NCI-H345 (cell line): Measurements from ENCODE around the gene TRABD.

Source experiments
- DNase-seq: peaks from one replicate; lab custom pipeline; 2025; lab: John Stamatoyannopoulos, UW

TRABD gene

DNA sequence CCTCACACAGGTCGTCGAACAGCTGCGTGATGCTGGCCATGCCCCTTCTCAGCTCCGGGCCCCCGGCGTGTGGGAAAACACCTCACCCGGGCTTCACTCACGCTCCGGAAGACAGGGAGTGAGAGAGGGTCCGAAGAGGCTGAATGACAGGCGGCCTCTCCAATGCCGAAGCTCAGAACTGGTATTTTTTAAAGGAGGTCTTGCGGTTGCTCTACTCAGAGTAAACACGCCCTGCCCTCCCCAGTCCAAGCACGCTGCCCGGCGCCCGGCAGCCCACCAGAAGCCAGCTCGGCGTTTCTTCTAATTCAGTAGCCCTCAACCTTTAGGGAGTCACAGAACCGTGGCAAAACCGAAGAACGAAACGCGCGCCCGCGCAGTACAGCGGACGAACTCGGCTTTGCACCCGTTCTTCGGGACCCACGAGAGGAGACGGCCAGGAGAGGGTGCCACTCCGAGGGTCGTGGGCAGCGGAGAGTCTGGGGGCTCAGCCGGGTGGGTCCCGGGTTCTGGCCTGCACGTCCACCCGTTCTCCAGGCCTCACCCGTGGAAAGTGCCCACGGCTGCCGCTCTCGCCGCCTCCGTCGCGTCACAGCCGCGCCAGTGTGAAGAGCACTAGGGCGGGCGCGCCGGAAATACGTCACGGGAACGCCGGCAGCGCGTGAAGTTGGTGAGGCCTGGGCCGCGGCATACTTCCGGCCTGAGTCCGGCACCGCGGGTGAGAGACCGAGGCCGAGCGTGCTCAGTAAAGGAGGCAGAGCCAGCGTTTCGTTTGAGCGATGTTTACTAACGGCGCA, 58.9 kb downstream of the TRABD start, which contains the start of gene TUBGCP6:
TSS of gene TUBGCP6 (minus strand) at position 604 of the 794 bp plus-strand sequence. CDS start at position 40, 564 bp downstream.
- peak; percentile 90 for DNase-seq

DNA sequence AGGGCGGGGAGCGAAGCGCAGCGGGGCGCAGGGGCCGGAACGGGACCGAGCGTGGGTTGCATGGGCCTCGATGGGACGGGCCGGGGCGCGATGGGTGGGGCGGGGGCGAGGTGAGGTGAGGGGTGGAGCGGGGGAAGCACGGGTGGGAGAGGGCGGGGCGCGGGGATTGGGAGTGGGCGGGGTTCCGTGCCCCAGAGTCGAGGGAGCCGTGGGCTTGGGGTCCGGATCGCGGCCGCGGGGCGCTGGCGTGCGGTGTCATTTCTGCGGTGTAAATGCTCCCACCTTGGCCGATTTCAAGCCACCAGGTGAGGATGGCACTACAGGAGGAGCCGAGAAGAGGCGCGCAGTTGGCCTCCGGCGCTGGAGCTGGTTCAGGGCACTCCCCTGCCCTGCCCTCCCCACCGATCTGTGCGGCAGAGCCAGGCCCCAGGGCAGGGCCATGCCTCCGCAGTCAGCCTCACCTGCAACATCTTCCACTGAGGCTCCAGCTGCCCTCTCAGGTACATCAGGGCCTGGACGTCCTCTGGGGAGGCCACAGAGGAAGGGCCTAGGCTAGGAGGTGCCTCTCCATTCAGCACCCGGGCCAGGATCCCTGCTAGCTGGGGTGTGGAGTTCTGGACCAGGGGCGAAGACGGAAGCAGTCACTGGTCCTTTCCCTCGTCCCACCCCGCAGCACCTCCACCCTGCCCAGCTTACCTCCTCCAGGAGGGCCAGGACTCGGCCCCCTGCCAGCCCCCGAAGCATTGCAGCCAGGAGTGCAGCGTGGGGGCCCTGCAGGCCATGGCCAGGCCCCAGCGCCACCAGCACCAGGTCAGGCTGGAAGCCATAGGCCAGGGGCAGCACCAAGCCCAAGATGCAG, 59.7 kb downstream of the TRABD start:
- DNase-seq, result peak; percentile 15

DNA sequence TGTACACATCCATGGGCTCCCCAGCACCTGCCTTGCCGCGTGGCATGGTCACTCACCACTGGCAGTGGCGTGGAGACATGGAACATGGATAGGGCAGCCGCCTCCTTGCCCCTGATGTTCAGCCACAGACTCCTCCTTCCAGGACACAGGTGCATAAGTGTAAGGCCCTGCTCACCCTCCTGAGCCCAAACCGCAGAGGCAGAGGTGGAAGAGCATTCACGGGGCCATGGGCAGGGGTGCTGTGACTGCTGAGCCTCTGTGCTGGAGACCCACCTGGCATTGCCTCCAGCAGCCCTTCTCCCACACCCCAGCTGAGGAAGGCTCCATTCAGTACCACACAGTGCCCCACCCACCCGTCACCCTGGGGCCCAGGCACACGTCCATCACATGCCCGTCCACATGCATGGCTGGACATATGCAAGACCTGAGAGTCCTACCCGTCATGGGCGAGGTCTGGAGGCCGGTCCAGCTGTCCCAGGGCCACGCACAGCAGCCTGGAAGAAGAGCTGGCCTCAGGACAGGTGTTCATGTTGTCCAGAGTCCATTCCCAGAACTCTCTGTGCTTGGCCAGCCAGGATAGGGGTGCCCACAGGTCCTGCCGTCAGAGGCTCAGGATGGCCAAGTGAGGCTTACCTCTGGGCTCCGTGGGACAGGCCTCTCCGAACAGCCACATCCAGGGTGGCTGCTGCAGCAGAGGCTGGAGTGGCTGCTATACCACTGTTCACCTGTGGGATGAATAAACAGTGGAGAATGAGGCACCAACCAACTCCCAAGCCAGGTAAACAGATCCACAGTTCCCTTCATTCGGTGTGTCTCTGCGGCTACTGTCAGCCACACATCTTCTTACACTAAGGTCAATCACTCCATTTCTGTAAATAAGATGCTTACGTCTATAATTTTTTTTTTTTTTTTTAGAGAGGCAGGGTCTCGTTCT, 60.8 kb downstream of the TRABD start:
- no peak for DNase-seq

DNA sequence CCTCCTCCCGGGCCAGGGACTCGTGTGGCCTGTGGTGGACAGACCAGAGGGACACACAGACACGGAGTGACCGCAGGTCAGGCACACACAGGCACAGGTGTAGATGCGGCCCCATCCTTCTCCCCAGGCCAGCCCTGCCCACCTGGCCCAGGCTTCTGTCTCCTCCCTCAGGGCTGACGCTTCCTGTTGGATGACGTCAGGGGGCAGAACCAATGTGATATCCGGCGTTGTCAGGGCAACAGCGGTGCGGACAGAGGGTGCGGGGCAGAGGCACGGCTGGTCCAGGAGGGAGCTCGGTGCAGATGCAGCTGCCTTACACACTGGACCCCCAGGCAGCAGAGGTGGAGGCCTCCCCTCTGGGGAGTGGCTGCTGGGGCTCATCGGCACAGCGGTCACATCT, 62.0 kb downstream of the TRABD start:
- no peak for DNase-seq

DNA sequence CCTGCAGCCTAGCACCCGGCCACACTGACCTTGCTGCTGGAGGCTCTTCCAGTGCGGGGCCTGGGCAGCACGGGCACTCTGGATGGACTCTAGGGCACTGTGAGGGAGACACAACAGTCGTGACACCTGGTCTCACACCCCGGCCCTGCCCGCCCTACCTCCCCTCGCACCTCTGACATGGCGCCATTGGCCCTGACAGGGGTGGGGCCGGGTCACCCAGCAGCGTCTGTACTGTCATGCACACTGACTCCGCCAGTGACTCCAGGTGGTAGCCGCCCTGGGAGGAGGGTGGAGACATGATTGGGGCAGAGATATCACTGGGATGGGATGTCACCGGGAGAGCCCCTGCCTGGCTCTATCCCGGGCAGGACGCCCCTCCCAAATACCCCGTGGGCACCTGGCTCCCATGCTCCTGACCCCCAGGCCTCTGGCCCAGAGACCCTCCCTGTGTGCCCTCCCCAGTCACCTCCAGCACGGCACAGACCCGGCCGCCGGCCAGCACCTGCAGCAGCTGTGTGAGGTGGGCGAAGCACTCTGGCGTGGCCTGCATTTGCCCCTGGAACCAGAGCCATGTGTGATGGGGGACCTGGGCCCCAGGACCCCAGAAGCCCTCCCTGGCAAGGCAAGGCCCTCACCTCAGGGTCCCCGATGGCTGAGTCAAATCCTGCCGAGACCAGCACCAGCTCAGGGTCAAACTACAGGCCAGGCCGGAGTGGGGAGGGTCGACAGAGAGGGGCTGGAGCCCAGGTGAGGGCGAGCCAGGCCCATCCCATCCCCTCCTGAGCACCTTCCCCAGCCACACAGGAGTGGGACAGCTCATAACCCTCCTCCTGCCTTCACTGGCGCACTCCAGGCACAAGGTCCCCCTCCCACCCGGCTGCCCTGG, 62.7 kb downstream of the TRABD start:
- DNase-seq, result no peak
